ENCODE results near the gene FAT1.

DNA sequence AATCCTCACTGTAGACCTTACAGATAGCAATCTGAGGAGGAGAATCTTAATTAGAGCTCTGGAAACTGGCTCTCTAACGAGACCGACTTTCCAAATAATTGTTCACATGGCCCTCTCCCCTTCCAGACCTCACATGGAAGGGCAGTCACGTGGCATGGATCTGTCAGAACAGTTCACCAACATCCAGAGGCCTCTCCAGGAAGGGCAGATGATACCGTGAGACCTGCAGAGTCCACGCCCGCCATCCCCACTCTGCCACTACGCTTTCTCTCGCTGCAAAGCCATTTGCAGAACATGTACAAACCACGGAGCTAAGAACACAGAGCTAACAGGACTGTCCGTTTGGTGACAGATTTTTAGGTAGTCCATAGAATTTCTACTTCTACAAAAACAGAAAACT is 20.7 kb downstream of the FAT1 start:
- TF ChIP-seq, protein P1, sequence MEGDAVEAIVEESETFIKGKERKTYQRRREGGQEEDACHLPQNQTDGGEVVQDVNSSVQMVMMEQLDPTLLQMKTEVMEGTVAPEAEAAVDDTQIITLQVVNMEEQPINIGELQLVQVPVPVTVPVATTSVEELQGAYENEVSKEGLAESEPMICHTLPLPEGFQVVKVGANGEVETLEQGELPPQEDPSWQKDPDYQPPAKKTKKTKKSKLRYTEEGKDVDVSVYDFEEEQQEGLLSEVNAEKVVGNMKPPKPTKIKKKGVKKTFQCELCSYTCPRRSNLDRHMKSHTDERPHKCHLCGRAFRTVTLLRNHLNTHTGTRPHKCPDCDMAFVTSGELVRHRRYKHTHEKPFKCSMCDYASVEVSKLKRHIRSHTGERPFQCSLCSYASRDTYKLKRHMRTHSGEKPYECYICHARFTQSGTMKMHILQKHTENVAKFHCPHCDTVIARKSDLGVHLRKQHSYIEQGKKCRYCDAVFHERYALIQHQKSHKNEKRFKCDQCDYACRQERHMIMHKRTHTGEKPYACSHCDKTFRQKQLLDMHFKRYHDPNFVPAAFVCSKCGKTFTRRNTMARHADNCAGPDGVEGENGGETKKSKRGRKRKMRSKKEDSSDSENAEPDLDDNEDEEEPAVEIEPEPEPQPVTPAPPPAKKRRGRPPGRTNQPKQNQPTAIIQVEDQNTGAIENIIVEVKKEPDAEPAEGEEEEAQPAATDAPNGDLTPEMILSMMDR (IDR thresholded peaks at IDR 0.05), result no peak
- TF ChIP-seq POLR2AphosphoS5 (IDR thresholded peaks at IDR 0.05), result peak in 1 of 4 donors; percentile 36

All from sigmoid colon (tissue), 4 donors.